CD14-positive monocyte (primary cell): ENCODE data around the gene EEFSEC. TPM values are rescaled to one million over a fixed set of nuclear protein-coding genes. Genes with fewer than 3 reads are reported as not detected.
A peak's percentile ranks its signal among the peaks of the same experiment; 100 is the strongest.

ENCODE experiments used
- DNase-seq, 3 donors: peaks; one replicate each; pipeline ENCODE4 v3.0.0-alpha.2; 2011 to 2022
- H2AFZ ChIP-seq: 2 replicates; pipeline ENCODE4 v1.6.0; 2012; ENCODE audit warnings: mild to moderate bottlenecking, low read depth, low read length, inconsistent platforms; ENCODE audit not compliant: insufficient read depth, poor library complexity, severe bottlenecking
- H3K27ac ChIP-seq, 2 donors: 1 replicate in 1 of 2; 2 replicates in 1 of 2; pipeline ENCODE4 v1.5.1; 2012 to 2013; ENCODE audit warnings: low read length in 2 of 2, control low read depth in 1 of 2, inconsistent platforms in 1 of 2, low read depth in 1 of 2, mild to moderate bottlenecking in 1 of 2
- H3K27me3 ChIP-seq, 2 donors: one replicate each; pipeline versions ENCODE4 v1.6.0 to v1.6.1; 2011 to 2013; ENCODE audit warnings: low read length in 2 of 2; ENCODE audit not compliant: control insufficient read depth in 2 of 2, insufficient read depth in 2 of 2
- H3K36me3 ChIP-seq, 2 donors: replicated peaks in 1 of 2; 1 replicate in 1 of 2; 2 replicates in 1 of 2; pipeline versions ENCODE4 v1.5.1 to v1.6.1; 2012 to 2013; ENCODE audit warnings: low read length in 2 of 2, control low read depth in 1 of 2, inconsistent platforms in 1 of 2, mild to moderate bottlenecking in 1 of 2; ENCODE audit not compliant: insufficient read depth in 2 of 2, control insufficient read depth in 1 of 2
- H3K4me1 ChIP-seq, 2 donors: 1 replicate in 1 of 2; 2 replicates in 1 of 2; pipeline versions ENCODE4 v1.5.1 to v1.6.1; 2012 to 2013; ENCODE audit warnings: low read length in 2 of 2, control low read depth in 1 of 2, inconsistent platforms in 1 of 2, mild to moderate bottlenecking in 1 of 2, moderate library complexity in 1 of 2; ENCODE audit not compliant: insufficient read depth in 2 of 2, control insufficient read depth in 1 of 2
- H3K4me2 ChIP-seq: replicated peaks from 2 replicates; pipeline ENCODE3; 2012; ENCODE audit warnings: low read length, moderate library complexity, mild to moderate bottlenecking; ENCODE audit not compliant: poor library complexity, severe bottlenecking; ENCODE audit errors: extremely low read depth
- H3K4me3 ChIP-seq, 3 experiments: fragments of 200-600 bp in 1 of 3; sonication (generic) in 1 of 3; replicated peaks in 1 of 3; 1 replicate in 2 of 3; 2 replicates in 1 of 3; pipeline ENCODE4 v1.5.1; 2011 to 2013; ENCODE audit warnings: low read length in 3 of 3, mild to moderate bottlenecking in 3 of 3, control low read depth in 2 of 3, low read depth in 2 of 3, inconsistent platforms in 1 of 3, moderate library complexity in 1 of 3
- H3K79me2 ChIP-seq: 2 replicates; pipeline ENCODE4 v1.6.0; 2012; ENCODE audit warnings: mild to moderate bottlenecking, control low read depth, inconsistent platforms, low read length, moderate library complexity; ENCODE audit not compliant: insufficient read depth
- H3K9ac ChIP-seq: 2 replicates; pipeline ENCODE4 v1.6.0; 2017; ENCODE audit warnings: low read length, mild to moderate bottlenecking; ENCODE audit not compliant: insufficient read depth, poor library complexity, severe bottlenecking
- H3K9me3 ChIP-seq, 2 donors: replicated peaks in 1 of 2; 1 replicate in 1 of 2; 2 replicates in 1 of 2; pipeline versions ENCODE4 v1.5.1 to v1.6.1; 2012 to 2013; ENCODE audit warnings: low read length in 2 of 2, control low read depth in 1 of 2; ENCODE audit not compliant: control insufficient read depth in 1 of 2, insufficient read depth in 1 of 2
- H4K20me1 ChIP-seq: 2 replicates; pipeline ENCODE4 v1.6.0; 2012; ENCODE audit warnings: mild to moderate bottlenecking, low read length, control low read depth, moderate library complexity; ENCODE audit not compliant: insufficient read depth
- H3K27ac Mint-ChIP-seq, 7 donors: one replicate each; pipeline ENCODE4 v1.8.0; 2020; ENCODE audit warnings: mild to moderate bottlenecking in 7 of 7, mixed read lengths in 7 of 7, moderate library complexity in 6 of 7, inconsistent platforms in 2 of 7
- H3K27me3 Mint-ChIP-seq, 3 donors: one replicate each; pipeline ENCODE4 v1.8.0; 2021 to 2022; ENCODE audit warnings: low read depth in 3 of 3, mild to moderate bottlenecking in 3 of 3, mixed read lengths in 3 of 3, moderate library complexity in 3 of 3, inconsistent platforms in 1 of 3
- H3K36me3 Mint-ChIP-seq, 2 donors: one replicate each; pipeline ENCODE4 v1.8.0; 2020; ENCODE audit warnings: mixed read lengths in 2 of 2, inconsistent platforms in 1 of 2, mild to moderate bottlenecking in 1 of 2
- H3K4me1 Mint-ChIP-seq: one replicate; pipeline ENCODE4 v1.8.0; 2020; ENCODE audit warnings: mild to moderate bottlenecking, mixed read lengths
- H3K4me3 Mint-ChIP-seq, 2 donors: one replicate each; pipeline ENCODE4 v1.8.0; 2020; ENCODE audit warnings: mild to moderate bottlenecking in 2 of 2, mixed read lengths in 2 of 2, moderate library complexity in 1 of 2
- H3K9me3 Mint-ChIP-seq, 7 donors: one replicate each; pipeline ENCODE4 v1.8.0; 2020 to 2022; ENCODE audit warnings: mixed read lengths in 7 of 7, mild to moderate bottlenecking in 6 of 7, moderate library complexity in 6 of 7, inconsistent platforms in 2 of 7
- CTCF ChIP-seq: fragments of 200-600 bp; IDR thresholded peaks from one replicate; pipeline ENCODE4 v1.8.0; 2022; ENCODE audit warnings: antibody characterized with exemption, mild to moderate bottlenecking
- WGBS: methylation state at CpG from one replicate; pipeline ENCODE4 v1.1.5; 2013; ENCODE audit warnings: missing lambda C conversion rate; ENCODE audit not compliant: insufficient coverage; 5-methylcytosine and 5-hydroxymethylcytosine counted together
- intact Hi-C, 2 donors: fragments of 100-400 bp; cut with micrococcal nuclease; formaldehyde crosslinking; loops; one replicate each; pipeline versions ENCODE4 v1.15.0 to v1.15.1; 2023
- polyA plus RNA-seq, 3 donors: library from polyadenylated mRNA; depleted of rRNA in 1 of 3; unstranded in 2 of 3; stranded (reverse) in 1 of 3; fragments of 300-500 nt in 2 of 3; fragments of >200 nt in 1 of 3; fragmentation: Illumina TruSeq in 2 of 3; gene quantifications; 1 replicate in 2 of 3; 2 replicates in 1 of 3; pipeline ENCODE4 v1.2.3, GENCODE V29; 2012 to 2021

The EEFSEC gene
- polyA plus RNA-seq, 3 donors: 13.3 to 14.9 (median 14.9) TPM

- Histone ChIP-seq H3K4me1 (peaks cover 30 to 37% of the 10 kb centered on the region in 2 donors), H3K79me2 (peaks cover 48% of the 10 kb centered on the region), H3K9ac (peak overlapping the region; percentile 34), H3K27me3 (no peaks in the 10 kb centered on the region), H3K36me3 (no peaks in the 10 kb centered on the region), H3K9me3 (no peaks in the 10 kb centered on the region), H3K27ac (peak overlapping the region in 1 of 2 donors; percentile 45), H4K20me1 (peaks cover 4% of the 10 kb centered on the region), H3K4me2 (peak overlapping the region; percentile 40), H3K4me3 (peak overlapping the region in 2 of 3 experiments; percentile 39 to 45), H2AFZ (no peak overlapping the region)
- H3K4me1 Mint-ChIP-seq: peaks cover 53% of the 10 kb centered on the region
- H3K36me3 Mint-ChIP-seq: peaks cover 0 to 12% of the 10 kb centered on the region in 2 donors
- H3K4me3 Mint-ChIP-seq: peak overlapping the region; percentile 59 to 75
- peak overlapping the region in 3 of 7 donors; percentile 16 to 59 (median 55) for H3K27ac Mint-ChIP-seq
- DNase-seq: no peak
- H3K27me3 Mint-ChIP-seq: peaks cover 0 to 3% (median 0%) of the 10 kb centered on the region in 3 donors
- no peak for TF ChIP-seq CTCF
- intact Hi-C loops: no loop called here
- WGBS: no CpG with 5 or more reads among the region's 4 CpGs
- H3K9me3 Mint-ChIP-seq: no peaks in the 10 kb centered on the region
Observed at GRCh38 chr3:128178782-128179483, 25.7 kb downstream of the EEFSEC start.

DNA sequence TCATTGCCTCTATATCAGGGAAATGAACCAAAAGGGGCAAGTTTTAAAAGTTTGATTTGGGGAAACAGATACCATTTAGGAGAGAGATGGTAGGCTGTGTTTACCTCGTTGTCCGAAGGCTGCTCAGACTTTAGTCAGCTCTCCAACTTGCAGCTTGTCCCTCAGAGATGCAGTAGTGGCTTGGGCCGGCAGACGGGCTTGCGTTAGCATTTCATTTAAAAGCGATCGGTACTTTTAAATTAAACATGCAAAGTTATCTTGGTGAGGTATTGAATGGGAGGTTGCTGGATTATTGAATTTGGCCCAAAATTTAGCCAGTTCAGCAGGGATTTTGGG lies 26.2 kb downstream of the EEFSEC start:
- Mint-ChIP-seq H3K4me1 (peaks cover 48% of the 10 kb centered on the region), H3K27ac (peak overlapping the region in 1 of 7 donors; percentile 16)
- intact Hi-C loops: no loop called here

More for the DNA sequence above, 26.2 kb downstream of the EEFSEC start:
- H4K20me1 ChIP-seq: peaks cover 2% of the 10 kb centered on the region
- H2AFZ ChIP-seq: no peak overlapping the region
- peaks cover 2 to 15% of the 10 kb centered on the region in 2 donors for H3K36me3 Mint-ChIP-seq
- DNase-seq: no peak
- H3K79me2 ChIP-seq: peaks cover 49% of the 10 kb centered on the region
- no peaks in the 10 kb centered on the region for H3K36me3 ChIP-seq
- H3K9me3 Mint-ChIP-seq: no peaks in the 10 kb centered on the region
- 85% methylated on average over 5 of the region's 7 CpGs for WGBS
- peaks cover 0 to 3% (median 0%) of the 10 kb centered on the region in 3 donors for H3K27me3 Mint-ChIP-seq
- TF ChIP-seq CTCF: no peak
- no peaks in the 10 kb centered on the region for H3K27me3 ChIP-seq
- no peaks in the 10 kb centered on the region for H3K9me3 ChIP-seq
- H3K4me1 ChIP-seq: peaks cover 25 to 31% of the 10 kb centered on the region in 2 donors
- peak overlapping the region; percentile 34 for H3K9ac ChIP-seq
- H3K4me2 ChIP-seq: peak overlapping the region; percentile 40
- peak overlapping the region; percentile 59 to 68 for H3K4me3 Mint-ChIP-seq
- peak overlapping the region in 1 of 3 experiments; percentile 45 for H3K4me3 ChIP-seq
- no peak overlapping the region for H3K27ac ChIP-seq
